MM.1S (cell line): ENCODE data around the gene GAPT.

ENCODE experiments used
- DNase-seq: peaks from one replicate; pipeline ENCODE4 v3.0.0-alpha.2; 2015
- H2AFZ ChIP-seq: fragments of 300-600 bp; sonication (generic); 2 replicates; pipeline ENCODE4 v1.6.0; 2016; ENCODE audit warnings: antibody characterized with exemption, low read length
- H3F3A ChIP-seq: fragments of 300-600 bp; sonication (generic); 2 replicates; pipeline ENCODE4 v1.6.1; 2016; ENCODE audit warnings: mild to moderate bottlenecking, antibody characterized with exemption, low read length, moderate library complexity, mixed read lengths; ENCODE audit not compliant: insufficient read depth
- H3K27ac ChIP-seq: fragments of 300-600 bp; sonication (generic); 2 replicates; pipeline ENCODE4 v1.5.1; 2016; ENCODE audit warnings: mild to moderate bottlenecking, low read length
- H3K27me3 ChIP-seq: fragments of 300-600 bp; sonication (generic); replicated peaks from 2 replicates; pipeline ENCODE4 v1.6.0; 2016; ENCODE audit warnings: low read length; ENCODE audit not compliant: insufficient read depth
- H3K36me3 ChIP-seq: fragments of 300-600 bp; sonication (generic); replicated peaks from 2 replicates; pipeline ENCODE4 v1.6.1; 2016; ENCODE audit warnings: mild to moderate bottlenecking, low read length, mixed read lengths; ENCODE audit not compliant: insufficient read depth
- H3K4me1 ChIP-seq: fragments of 300-600 bp; sonication (generic); 2 replicates; pipeline ENCODE4 v1.6.1; 2016; ENCODE audit warnings: low read length, mixed read lengths
- H3K4me2 ChIP-seq: fragments of 300-600 bp; sonication (generic); 2 replicates; pipeline ENCODE4 v1.6.0; 2016; ENCODE audit warnings: low read depth, low read length
- H3K4me3 ChIP-seq: fragments of 300-600 bp; sonication (generic); 2 replicates; pipeline ENCODE4 v1.5.1; 2016; ENCODE audit warnings: low read length, mixed read lengths
- H3K79me2 ChIP-seq: fragments of 300-600 bp; sonication (generic); 2 replicates; pipeline ENCODE4 v1.6.1; 2016; ENCODE audit warnings: mixed run types, low read length, mixed read lengths
- H3K9ac ChIP-seq: fragments of 300-600 bp; sonication (generic); 2 replicates; pipeline ENCODE4 v1.6.1; 2016; ENCODE audit warnings: low read length, mixed read lengths
- H3K9me2 ChIP-seq: fragments of 300-600 bp; sonication (generic); replicated peaks from 2 replicates; pipeline ENCODE4 v1.6.1; 2016; ENCODE audit warnings: mild to moderate bottlenecking, low read length, mixed read lengths; ENCODE audit not compliant: insufficient read depth
- H3K9me3 ChIP-seq: fragments of 300-600 bp; sonication (generic); replicated peaks from 2 replicates; pipeline ENCODE4 v1.6.1; 2016; ENCODE audit warnings: mild to moderate bottlenecking, low read length, mixed read lengths; ENCODE audit not compliant: insufficient read depth
- H4K20me1 ChIP-seq: fragments of 300-600 bp; sonication (generic); 2 replicates; pipeline ENCODE4 v1.6.1; 2016; ENCODE audit warnings: mild to moderate bottlenecking, low read length, moderate library complexity, mixed read lengths; ENCODE audit not compliant: insufficient read depth
- EZH2 ChIP-seq: fragments of 300-600 bp; sonication (generic); optimal IDR thresholded peaks from 2 replicates; pipeline ENCODE3; 2017; ENCODE audit warnings: low read depth, mild to moderate bottlenecking, antibody characterized with exemption, low read length, mixed read lengths
- EZH2phosphoT487 ChIP-seq: fragments of 300-600 bp; sonication (generic); IDR thresholded peaks from 2 replicates; pipeline ENCODE4 v1.6.1; 2018; ENCODE audit warnings: antibody characterized with exemption, low read length

GAPT gene

GRCh38 chr5:58545912-58546311 is 54.7 kb downstream of the GAPT start:
- no peak overlapping the region for H3K27ac ChIP-seq
- H3K9me2 ChIP-seq = no peaks in the 10 kb centered on the region
- no peaks in the 10 kb centered on the region for H3K36me3 ChIP-seq
- H3K4me1 ChIP-seq = no peaks in the 10 kb centered on the region
- TF ChIP-seq EZH2 = no peak
- no peak for TF ChIP-seq EZH2phosphoT487
- H2AFZ ChIP-seq = no peak overlapping the region
- no peak overlapping the region for H3K4me2 ChIP-seq
- no peaks in the 10 kb centered on the region for H3K27me3 ChIP-seq
- H3F3A ChIP-seq = no peaks in the 10 kb centered on the region
- H3K79me2 ChIP-seq = no peaks in the 10 kb centered on the region
- DNase-seq = no peak
- H3K9me3 ChIP-seq = no peaks in the 10 kb centered on the region
- H4K20me1 ChIP-seq = no peaks in the 10 kb centered on the region
- no peak overlapping the region for H3K9ac ChIP-seq
- H3K4me3 ChIP-seq = no peak overlapping the region
